CD4-positive, alpha-beta T cell treated with Interleukin-17A for 4 hours (primary cell): ENCODE data around the gene TOX3.

Source experiments
- DNase-seq: peaks from one replicate; pipeline ENCODE4 v3.0.0-alpha.2; 2020; ENCODE audit warnings: mixed read lengths

TOX3 gene

DNA sequence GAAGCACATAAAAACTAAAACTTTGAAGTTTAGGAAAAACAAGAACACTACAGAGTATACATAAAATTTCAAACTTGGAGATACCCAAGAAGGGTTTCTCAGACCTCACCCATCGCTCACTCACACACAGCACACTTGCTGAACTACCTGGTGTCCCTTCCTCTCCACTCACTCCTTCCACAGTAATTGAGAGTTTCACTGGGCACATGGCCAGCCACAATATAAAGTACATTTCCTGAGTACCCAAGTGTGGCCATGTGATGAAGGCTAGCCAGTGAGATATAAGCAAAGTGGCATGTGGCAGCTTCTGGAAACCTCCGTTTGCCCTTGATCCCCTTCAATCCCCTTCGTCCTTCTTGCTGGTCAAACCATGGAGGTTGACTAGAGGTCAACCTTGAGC, 11.9 kb downstream of the TOX3 start:
- no peak for DNase-seq

DNA sequence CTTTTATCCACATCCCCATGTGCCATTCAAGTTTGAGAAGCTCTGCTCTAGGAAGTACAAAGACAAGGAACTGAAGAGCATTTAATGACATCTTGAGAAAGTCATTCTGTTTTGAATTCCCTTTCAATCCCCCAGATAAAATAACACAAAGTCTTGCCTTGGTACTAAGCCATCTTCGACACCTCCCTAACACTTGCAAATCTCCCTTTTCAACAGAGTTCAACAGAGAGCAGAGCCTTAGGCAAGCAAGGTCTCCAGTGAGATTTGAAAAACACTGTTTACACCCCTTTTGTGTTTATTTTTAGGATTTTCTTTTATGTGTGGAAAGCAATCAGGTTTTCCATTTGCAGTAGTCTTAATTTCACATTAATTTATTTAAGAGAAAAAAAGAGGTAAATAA, 13.6 kb downstream of the TOX3 start:
- DNase-seq: no peak

DNA sequence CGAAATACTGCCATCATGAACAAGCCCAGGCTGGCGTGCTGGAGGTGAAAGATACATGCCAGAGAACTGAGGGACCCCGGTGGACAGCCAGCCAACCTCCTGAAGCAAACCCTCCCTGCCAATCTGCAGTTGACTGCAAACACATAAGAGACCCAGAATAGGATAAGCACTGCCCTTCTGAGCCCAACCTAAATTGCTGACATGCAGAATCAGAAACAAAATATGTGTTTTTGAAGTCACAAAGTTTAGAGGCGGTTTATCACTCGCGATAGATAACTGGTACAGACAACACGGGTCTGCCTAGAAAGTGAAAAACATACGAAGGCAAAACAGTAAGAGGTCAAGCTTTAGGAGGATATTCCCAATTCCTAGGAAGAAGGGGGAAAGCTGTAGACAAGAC, 14.6 kb downstream of the TOX3 start:
- DNase-seq: no peak

DNA sequence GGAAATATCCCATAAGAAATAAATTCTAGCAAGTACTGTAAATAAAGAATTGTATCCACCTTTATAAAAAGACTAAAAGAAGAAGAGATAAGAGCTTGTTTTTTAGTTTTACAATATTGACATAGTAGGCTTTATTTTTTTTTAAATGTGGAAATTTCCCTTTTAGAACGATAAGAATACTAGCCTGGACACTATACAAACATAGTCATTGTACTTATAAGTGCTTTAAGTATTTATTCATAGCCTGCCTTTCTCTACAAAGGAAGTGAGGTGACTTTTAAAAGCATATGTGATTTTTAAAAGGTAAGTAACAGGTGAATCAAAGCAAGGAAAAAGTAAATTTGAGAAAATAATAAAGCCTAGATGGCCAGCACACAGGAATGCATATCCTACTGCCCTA, 17.7 kb downstream of the TOX3 start:
- no peak for DNase-seq

DNA sequence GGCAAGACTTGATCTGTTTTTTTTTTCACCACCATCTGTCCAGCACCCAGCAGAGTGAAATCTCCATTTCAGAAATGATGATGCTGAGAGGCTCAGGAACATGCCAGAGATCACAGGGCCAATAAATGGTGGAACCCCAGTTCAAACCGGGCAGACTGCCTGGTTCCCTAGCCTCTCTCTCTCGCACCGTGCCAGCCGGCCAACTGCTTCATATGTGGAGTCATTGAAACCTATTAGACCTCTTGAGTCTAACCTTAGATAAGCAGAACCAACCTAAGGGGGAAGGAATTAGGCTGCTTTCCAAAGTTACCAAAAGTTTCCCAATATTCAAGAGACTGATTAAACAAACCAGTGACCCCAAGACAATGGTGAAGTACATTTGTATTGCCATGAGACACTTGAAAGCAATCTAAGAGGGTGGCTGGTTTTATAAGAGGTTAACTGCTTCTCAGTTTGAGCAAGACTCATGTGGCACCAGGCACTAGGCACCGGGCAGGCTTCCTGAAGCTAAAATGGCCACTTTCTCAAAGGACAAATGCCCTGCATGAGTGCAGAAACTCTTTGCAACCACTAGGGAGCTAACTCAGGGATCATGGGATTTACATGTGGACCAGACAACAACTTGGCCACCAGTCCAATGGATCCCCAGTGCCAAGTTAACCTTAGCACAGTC, 18.4 kb downstream of the TOX3 start:
- no peak for DNase-seq

DNA sequence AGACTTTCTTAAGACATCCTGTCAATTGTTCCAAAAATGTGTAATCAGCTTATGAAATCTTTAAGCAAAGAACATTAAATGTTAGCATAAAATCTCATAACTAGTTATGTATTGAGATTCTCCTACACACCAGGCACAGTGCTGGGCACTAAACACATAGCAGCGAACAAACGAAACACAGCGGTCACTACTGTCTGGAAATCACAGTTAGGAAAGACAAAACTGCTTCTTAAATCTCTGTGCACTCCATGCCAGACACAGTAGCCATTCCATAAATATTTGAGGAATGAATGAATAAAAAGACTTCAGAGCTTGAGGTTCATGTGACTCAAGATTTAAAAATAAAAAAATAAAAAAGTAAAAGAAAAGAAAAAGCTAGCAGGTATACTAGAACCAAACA, 20.1 kb downstream of the TOX3 start:
- no peak for DNase-seq

DNA sequence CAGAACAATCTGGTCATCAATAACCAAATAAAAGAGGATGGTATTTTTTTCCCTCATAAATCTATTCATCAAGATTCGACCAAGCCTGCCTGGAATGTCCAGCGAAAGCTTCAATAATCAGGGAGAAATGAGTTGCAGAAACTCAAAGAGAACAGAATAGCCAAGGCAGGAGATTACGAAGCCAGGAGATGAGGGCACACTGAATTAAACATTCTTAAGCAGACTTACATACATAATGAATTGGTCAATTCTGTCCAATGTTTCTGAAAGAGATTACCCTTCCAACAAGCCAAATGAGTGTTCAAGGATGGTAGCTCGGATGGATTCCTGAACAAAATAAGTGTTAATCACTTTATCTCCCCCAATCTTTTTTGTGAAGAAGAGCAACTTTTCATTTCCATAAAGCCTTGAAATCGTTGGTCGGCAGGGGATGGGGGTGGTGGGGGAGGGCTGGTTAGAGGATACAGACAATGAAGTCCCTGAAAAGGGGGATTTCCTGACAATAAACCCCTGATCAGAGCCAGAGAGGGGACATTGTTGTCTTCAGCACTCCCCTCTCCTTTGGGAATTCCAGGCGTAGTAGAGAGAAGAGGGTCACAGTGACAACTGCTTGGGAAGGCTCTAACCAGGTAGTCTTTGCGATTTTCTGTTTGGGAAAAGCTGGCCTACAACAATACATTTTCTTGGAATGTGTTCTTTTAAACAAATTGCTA, 20.7 kb downstream of the TOX3 start:
- DNase-seq: no peak

DNA sequence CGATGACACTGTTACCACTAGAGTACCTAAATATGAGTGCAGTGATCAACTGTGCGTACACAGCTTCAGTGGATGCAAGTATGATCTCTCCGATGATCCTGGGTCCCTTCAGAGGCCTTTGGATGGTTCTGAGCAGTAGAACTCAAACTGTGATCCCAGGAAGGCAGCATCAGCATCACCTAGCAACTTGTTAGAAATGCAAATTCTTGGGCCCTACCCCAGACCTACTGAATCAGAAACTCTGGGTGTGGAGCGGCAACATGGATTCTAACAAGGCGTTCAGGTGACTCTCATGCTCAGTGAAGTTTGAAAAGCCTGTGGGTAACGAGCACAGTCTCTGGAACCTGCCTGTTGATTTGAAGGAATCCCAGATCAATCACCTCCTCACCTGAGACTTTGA, 25.4 kb downstream of the TOX3 start:
- no peak for DNase-seq

DNA sequence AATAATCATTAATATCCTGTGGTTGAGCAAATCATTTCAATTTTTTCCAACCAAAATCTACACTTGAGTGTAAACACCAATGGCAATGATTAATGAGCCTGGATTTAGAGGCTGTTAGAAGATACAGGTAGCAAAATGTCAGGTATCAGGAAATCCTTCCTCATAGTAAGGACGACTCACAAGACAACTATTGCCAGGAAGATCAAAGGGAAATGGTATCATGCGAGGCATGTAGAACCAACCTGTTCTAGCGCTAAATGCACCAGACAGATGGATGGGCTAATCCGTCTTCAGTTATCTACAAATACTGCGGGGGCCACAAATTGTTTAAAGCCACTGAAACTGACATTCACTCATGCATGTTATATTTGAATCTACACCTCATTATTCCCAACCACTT, 28.1 kb downstream of the TOX3 start:
- no peak for DNase-seq

DNA sequence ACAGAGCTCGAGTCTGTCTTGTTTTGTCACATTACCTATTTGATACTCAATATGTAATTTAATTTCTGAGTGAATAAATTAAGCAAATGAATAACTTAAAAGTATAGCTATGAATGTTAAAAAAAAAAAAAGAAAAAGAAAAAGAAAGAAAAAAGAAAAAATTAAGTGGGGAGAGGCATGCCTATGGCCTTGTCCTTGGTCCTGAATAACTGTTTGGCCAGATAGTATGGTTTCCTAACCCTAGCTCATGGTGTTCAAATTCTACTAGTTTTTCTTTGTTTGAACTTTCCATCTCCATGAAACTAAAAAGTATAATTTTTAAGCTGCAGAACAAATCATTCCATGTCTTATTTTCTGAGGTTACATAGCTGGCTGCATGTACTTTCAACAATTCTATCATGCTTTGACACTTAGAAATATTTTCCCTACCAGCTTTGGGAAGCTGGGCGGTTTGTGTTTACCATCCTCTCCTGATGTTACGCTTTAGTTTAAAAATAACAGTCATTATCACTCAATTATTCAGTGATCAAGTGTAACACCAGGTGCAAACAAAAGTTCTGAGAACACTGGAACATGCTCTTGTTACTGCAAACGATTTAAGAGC, 31.8 kb downstream of the TOX3 start:
- DNase-seq: no peak

DNA sequence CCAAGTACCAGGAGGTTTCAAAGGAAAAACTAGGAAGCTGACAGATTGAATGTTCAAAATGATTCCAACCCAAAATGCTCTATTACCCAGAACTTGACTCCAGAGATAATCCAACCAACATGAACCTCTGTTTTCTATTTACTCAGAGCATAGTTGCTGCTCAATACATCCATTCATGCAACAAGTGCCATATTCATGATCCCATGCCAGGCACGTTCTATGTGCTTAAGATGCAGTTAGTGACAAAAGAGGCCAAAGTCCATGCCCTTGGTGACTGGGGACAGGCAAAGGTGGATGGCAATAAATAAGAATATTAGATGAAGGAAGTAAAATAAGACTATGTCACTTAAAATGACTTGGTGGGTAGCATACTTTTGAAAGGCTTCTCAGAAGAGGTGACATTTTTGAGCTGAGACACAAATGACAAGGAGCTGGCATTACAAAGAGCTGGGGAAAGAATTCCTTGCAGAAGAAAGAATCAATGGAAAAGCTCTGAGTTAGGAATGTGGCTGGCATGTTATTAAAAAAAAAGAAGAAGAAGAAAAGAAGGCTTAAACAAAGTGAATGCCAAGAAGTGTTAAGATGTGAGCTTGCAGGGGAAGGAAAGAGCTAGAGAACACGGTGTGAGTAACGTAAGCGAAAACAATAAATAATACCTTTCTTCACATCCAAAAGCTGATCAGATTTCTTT, 34.5 kb downstream of the TOX3 start:
- no peak for DNase-seq

DNA sequence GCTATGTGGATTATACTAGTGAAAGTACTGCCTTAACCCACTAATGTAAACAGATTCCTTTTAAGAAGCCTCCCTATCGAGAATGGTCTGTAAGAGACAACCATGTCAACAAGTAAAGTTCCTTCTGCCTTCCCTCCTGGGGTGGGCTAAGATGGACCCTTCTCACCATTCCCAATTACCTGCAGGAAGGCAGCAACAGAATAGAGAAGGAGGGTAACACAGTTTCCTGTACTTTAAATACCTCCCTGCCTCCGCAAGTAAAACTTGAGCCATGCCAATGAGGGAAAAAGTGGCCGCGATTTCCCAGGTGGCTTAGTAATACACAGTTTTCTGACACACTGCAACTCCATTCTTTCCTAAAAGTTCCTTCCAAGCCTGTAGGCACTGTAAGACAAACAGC, 45.2 kb downstream of the TOX3 start:
- no peak for DNase-seq

DNA sequence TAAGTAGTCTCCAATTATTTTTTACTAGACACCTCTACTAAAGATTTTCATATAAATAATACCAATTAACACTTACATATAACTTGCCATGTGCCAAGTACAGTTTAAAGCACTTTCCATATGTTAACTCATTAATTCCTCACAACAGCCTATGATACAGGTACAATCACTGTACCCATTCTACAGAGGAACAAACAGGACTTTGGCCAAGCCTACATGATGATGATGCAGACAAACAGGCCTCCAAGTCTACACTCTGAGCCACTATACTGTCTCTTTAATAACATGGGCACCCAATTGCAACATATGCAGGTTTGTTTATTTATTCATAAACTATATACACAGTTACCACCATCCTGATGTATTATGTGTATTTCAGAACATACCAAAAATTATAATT, 46.0 kb downstream of the TOX3 start:
- no peak for DNase-seq

DNA sequence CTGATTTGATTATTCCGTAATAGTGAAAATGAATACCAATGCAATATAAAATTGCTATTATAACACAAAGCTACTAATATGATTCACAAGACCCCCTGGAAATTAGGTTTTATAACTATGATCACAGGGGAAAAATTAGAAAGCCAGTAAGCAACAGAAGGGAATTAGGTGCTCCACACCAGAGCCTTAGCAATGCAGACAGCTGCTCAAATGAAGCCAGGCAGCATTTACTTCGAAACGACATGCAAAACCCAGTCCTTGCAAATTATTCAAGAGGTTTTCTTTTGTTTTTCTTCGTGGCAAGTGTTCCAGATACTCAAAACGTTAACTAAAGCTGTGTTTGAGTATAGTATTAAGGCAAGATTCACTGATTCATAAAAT, 47.9 kb downstream of the TOX3 start:
- no peak for DNase-seq

DNA sequence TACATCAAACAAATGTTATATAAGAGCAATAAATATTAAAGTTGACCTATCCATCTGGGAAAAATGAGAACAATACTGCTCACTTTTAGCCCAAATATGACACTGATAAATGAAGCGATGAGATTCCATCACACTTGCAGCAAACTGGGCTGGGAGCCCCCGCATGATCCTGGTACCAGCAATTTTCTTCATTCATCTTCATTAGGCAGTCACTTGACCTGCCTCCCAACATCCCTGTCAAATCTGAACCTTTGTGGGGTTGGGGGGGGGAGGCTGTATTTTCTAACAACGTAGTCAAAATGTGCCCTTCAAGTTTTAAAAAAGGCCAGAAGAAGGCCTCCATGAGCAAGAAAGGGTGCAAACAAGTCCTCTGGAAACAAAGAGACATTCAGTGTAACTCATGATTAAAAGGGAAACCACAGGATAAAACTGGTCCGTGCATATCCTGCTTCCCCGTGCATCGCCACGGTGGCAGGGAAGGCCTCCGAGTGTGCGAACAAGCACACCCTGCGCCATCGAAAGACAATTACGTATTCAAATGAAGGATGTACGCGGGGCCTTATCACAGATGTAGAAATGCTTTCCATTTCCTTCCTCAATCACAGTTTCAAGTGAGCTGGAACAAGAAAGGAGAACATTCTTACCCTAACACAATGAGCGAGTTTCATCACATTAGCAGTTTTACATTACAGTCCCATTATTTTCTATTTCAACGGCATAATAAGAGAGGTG, 48.4 kb downstream of the TOX3 start:
- DNase-seq: no peak

DNA sequence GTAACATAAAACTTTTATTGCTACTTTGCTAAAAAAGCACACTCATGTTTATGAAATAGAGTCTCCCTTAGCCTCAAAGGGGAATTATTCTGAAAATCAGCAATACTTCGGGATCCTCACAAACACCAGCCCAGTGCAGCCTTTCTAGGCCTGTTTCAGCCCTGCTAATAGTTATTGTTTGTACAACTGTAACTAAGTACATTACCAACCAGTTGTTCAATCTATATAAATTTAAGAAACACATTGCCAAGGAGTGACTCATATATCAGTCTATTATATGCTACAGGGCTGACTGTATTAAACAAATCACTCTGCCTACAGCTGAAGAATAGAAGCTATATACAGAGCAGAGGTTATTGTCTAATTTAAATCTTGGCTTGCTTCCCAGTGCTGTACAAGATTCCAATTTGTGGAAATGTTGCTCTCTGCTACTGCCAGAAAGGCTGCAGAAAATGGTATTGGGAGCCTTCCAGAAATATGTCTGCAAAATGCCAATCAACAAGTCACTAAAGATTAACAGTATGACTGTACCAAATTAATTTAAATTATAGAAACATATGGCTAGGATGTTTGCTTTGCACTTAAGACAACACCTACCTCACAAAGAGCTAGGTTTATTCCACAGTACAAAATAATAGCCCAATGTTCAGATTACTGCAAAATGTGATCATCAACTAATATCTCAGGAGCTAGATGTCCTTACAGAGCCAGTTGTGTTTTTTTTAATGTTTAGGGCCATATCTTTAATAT, 49.7 kb downstream of the TOX3 start:
- no peak for DNase-seq

DNA sequence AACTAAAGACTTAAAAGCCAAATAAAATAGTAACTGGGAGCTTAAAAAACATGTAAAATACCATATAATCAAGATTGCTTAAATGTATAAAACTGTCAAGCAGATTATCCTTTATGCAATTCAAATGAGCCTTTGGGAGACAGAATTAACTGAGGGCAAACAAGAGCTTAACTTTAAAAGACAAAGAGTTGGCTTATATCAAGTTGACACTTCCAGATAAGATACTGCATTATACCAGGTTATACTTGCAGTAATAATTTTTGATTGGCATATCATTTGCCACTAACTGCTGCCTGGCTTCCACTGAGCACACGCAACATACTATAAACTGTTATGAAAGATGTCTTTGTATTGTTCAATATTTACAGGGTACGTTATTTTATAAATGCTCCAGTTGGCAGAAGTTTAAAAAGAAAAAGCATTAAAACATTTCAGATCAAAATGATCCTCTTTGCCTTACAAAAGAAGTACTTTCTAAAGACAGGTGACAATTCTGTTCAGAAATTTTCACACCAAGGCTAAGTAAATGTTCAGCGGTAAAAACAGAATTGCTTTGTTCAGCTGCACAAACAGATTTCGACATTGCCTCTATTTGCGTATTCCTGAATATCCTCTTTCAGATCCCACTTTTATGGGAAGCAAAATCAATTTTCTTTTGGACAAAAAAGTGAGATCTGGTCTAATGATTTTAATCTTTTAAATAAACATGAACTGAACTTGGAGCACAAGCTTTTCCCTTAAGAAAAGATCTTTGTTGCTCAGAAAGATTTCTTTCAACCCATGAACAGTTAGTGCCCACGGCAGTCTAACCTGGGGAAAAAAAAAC, 50.7 kb downstream of the TOX3 start:
- no peak for DNase-seq

DNA sequence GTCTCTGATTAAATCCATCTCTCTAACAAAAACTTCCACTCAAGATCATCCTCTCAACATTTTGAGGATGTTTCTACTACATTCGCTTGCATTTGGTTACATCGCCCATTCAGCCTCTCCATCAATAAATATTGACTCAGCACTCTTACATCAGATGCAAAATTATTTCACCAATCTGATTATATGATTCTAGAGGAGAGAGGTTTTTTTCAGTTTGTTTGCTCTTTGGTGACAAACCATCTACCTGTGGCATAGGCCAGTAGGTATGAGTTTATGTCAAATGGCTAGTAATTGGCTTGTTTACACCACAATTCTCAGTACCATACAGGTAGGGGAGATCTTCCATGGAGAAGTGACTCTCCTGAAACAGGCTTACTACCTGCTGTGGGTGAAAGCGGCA, 52.3 kb downstream of the TOX3 start:
- DNase-seq: no peak

DNA sequence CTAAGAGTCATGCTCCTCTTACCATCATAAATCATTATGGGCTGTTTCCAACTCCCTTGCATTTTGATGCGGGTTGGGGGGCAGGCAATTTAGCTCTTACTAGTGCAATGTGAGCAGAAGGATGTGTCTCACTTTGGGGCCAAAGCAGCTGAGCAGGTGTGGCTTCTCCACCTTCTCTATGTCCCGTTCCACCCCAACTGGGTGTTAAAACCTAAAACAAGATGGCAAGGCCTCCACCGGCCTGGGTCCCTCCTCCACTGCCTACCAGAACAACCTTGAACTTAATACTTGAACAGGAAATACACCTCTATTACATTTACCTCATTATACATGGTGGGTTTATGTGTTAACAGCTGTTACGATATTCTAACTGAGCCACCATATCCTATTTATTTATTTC, 52.8 kb downstream of the TOX3 start:
- no peak for DNase-seq

DNA sequence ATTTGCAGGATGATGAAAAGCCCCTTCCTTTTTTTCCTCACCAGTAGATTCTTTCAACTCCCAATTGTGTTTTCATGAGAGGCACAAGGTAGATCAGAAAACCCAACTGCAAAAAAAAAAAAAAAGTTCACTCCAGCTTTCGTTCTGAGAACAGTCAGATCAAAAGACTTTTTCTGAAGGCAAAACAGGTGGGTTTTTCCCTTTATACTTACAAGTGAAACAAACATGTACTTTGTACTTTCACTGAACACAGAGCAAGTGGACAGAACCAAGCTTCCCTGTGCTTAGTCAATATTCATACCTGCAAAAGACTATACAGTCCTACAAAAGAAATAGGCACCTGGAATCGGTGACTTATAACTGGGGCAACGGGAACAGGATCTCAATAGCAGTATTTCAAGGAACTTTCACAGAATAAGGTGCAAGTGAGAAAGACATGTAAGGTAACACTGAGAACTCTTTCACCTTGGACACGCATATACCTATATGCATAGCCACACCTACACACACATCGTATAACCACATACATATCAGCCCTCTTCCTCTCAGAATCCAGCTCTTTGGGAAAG, 54.1 kb downstream of the TOX3 start:
- DNase-seq: no peak

DNA sequence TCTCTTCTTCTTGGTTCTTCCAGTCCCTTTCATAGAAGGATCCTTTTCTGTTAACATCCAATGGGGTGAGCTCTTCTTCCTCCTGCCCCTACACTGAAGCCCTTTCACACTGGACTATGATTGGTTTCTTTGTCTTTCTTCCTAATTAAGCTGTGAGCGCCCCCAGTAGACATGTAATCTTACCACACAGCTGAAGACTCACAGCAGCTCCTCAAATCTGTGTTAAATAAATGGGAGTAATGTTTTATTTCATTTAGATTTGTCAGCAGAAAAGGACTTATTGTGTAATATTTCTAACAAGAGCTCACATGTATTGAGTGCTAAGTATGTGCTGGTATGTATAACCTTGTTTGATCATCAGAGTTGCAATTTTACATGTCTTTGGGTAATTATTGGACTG, 55.7 kb downstream of the TOX3 start:
- no peak for DNase-seq
